H9 (cell line): ENCODE measurements around the gene SCNN1B. TPM values are rescaled to one million over a fixed set of nuclear protein-coding genes. Genes with fewer than 3 reads are reported as not detected.

Experiments
- DNase-seq: peaks from one replicate; pipeline ENCODE4 v3.0.0-alpha.2; 2017
- H2AFZ ChIP-seq: one replicate; pipeline ENCODE4 v1.6.1; 2013; ENCODE audit warnings: mild to moderate bottlenecking, low read length, control low read depth, moderate library complexity
- H2AK5ac ChIP-seq: 2 replicates; pipeline ENCODE4 v1.6.1; 2013; ENCODE audit warnings: low read length, control low read depth, mixed read lengths; ENCODE audit not compliant: insufficient read length
- H2BK120ac ChIP-seq: one replicate; pipeline ENCODE4 v1.6.1; 2013; ENCODE audit warnings: low read depth, mild to moderate bottlenecking, low read length, control low read depth, inconsistent platforms; ENCODE audit not compliant: poor library complexity, severe bottlenecking
- H2BK12ac ChIP-seq: 2 replicates; pipeline ENCODE4 v1.6.1; 2013; ENCODE audit warnings: low read length, control low read depth, mixed read lengths, low read depth; ENCODE audit not compliant: insufficient read length
- H2BK15ac ChIP-seq: 2 replicates; pipeline ENCODE4 v1.6.1; 2013; ENCODE audit warnings: low read depth, low read length, control low read depth
- H2BK20ac ChIP-seq: one replicate; pipeline ENCODE4 v1.6.1; 2013; ENCODE audit warnings: low read depth, mild to moderate bottlenecking, low read length, control low read depth, inconsistent platforms; ENCODE audit not compliant: poor library complexity, severe bottlenecking
- H2BK5ac ChIP-seq: 2 replicates; pipeline ENCODE4 v1.6.1; 2013; ENCODE audit warnings: low read length, control low read depth, mixed read lengths; ENCODE audit not compliant: insufficient read length
- H3K14ac ChIP-seq: 2 replicates; pipeline ENCODE4 v1.6.1; 2013; ENCODE audit warnings: low read length, control low read depth; ENCODE audit not compliant: insufficient read depth
- H3K18ac ChIP-seq: 2 replicates; pipeline ENCODE4 v1.6.1; 2013; ENCODE audit warnings: low read depth, mild to moderate bottlenecking, mixed read lengths, low read length, control low read depth; ENCODE audit not compliant: insufficient read length
- H3K23ac ChIP-seq: 2 replicates; pipeline ENCODE4 v1.6.1; 2013; ENCODE audit warnings: low read length, control low read depth, mixed read lengths, low read depth; ENCODE audit not compliant: insufficient read length
- H3K23me2 ChIP-seq: 2 replicates; pipeline ENCODE4 v1.6.1; 2013; ENCODE audit warnings: low read depth, mild to moderate bottlenecking, mixed read lengths, low read length, control low read depth; ENCODE audit not compliant: insufficient read length, poor library complexity, severe bottlenecking
- H3K27ac ChIP-seq: 2 replicates; pipeline ENCODE4 v1.5.1; 2013; ENCODE audit warnings: low read length, control low read depth, mixed read lengths, low read depth; ENCODE audit not compliant: insufficient read length
- H3K27me3 ChIP-seq: 2 replicates; pipeline ENCODE4 v1.6.1; 2013; ENCODE audit warnings: low read length, control low read depth, inconsistent platforms; ENCODE audit not compliant: insufficient read depth
- H3K4ac ChIP-seq: 2 replicates; pipeline ENCODE4 v1.6.1; 2013; ENCODE audit warnings: low read depth, mild to moderate bottlenecking, control low read depth, inconsistent platforms, low read length, moderate library complexity
- H3K4me1 ChIP-seq: 2 replicates; pipeline ENCODE4 v1.6.1; 2013; ENCODE audit warnings: low read length, control low read depth, inconsistent platforms; ENCODE audit not compliant: insufficient read depth
- H3K4me2 ChIP-seq: 2 replicates; pipeline ENCODE4 v1.6.1; 2013; ENCODE audit warnings: low read length, control low read depth, mixed read lengths; ENCODE audit not compliant: insufficient read length, insufficient read depth
- H3K56ac ChIP-seq: 2 replicates; pipeline ENCODE4 v1.6.1; 2013; ENCODE audit warnings: low read depth, mild to moderate bottlenecking, mixed read lengths, low read length, control low read depth; ENCODE audit not compliant: insufficient read length
- H3K79me1 ChIP-seq: 2 replicates; pipeline ENCODE4 v1.6.1; 2013; ENCODE audit warnings: low read depth, mild to moderate bottlenecking, moderate library complexity, low read length, control low read depth, inconsistent platforms; ENCODE audit not compliant: insufficient read depth, poor library complexity, severe bottlenecking
- H3K79me2 ChIP-seq: 2 replicates; pipeline ENCODE4 v1.6.1; 2013; ENCODE audit warnings: low read length, control low read depth, inconsistent platforms; ENCODE audit not compliant: insufficient read depth
- H3K9ac ChIP-seq: 2 replicates; pipeline ENCODE4 v1.6.1; 2013; ENCODE audit warnings: low read length, control low read depth, mixed read lengths; ENCODE audit not compliant: insufficient read length; ENCODE audit errors: extremely low read depth
- H3K9me3 ChIP-seq: one replicate; pipeline ENCODE4 v1.6.1; 2013; ENCODE audit warnings: low read depth, low read length, inconsistent platforms; ENCODE audit not compliant: control insufficient read depth
- H3T11ph ChIP-seq: one replicate; pipeline ENCODE4 v1.6.1; 2013; ENCODE audit warnings: mild to moderate bottlenecking, low read length, control low read depth, inconsistent platforms
- H4K20me1 ChIP-seq: one replicate; pipeline ENCODE4 v1.6.1; 2013; ENCODE audit not compliant: control insufficient read depth, insufficient read length, insufficient read depth
- H4K5ac ChIP-seq: 2 replicates; pipeline ENCODE4 v1.6.1; 2013; ENCODE audit warnings: low read depth, mild to moderate bottlenecking, mixed read lengths, low read length, control low read depth; ENCODE audit not compliant: insufficient read length
- H4K8ac ChIP-seq: replicated peaks from 2 replicates; pipeline ENCODE4 v1.6.1; 2013; ENCODE audit warnings: low read length, control low read depth, mixed read lengths, low read depth; ENCODE audit not compliant: insufficient read length
- H4K91ac ChIP-seq: 2 replicates; pipeline ENCODE4 v1.6.1; 2013; ENCODE audit warnings: low read depth, mild to moderate bottlenecking, moderate library complexity, mixed read lengths, low read length, control low read depth; ENCODE audit not compliant: insufficient read length
- H3K27ac Mint-ChIP-seq, 3 experiments: 2 replicates in 2 of 3; 3 replicates in 1 of 3; pipeline ENCODE4 v1.8.0; 2020 to 2021; ENCODE audit warnings: mixed read lengths in 3 of 3, mild to moderate bottlenecking in 1 of 3, moderate library complexity in 1 of 3
- H3K27me3 Mint-ChIP-seq: 2 replicates; pipeline ENCODE4 v1.8.0; 2021; ENCODE audit warnings: low read depth, mild to moderate bottlenecking, moderate library complexity, mixed read lengths
- H3K36me3 Mint-ChIP-seq, 3 experiments: 2 replicates in 2 of 3; 3 replicates in 1 of 3; pipeline ENCODE4 v1.8.0; 2020 to 2021; ENCODE audit warnings: low read depth in 3 of 3, mixed read lengths in 3 of 3; ENCODE audit not compliant: insufficient read depth in 1 of 3
- H3K4me1 Mint-ChIP-seq, 2 experiments: 2 replicates each; pipeline ENCODE4 v1.8.0; 2020; ENCODE audit warnings: mixed read lengths in 2 of 2
- H3K4me3 Mint-ChIP-seq, 2 experiments: 2 replicates in 1 of 2; 3 replicates in 1 of 2; pipeline ENCODE4 v1.8.0; 2020 to 2021; ENCODE audit warnings: mild to moderate bottlenecking in 2 of 2, mixed read lengths in 2 of 2, moderate library complexity in 1 of 2
- H3K9me3 Mint-ChIP-seq, 2 experiments: 2 replicates in 1 of 2; 3 replicates in 1 of 2; pipeline ENCODE4 v1.8.0; 2020; ENCODE audit warnings: mild to moderate bottlenecking in 2 of 2, mixed read lengths in 2 of 2, moderate library complexity in 1 of 2
- WGBS: extraction: QIAGEN DNeasy Blood & Tissue Kit; methylation state at CpG from one replicate; pipeline ENCODE4 v1.1.7; 2013; ENCODE audit warnings: missing lambda C conversion rate, low lambda C conversion rate, mixed read lengths; ENCODE audit not compliant: insufficient read length; ENCODE audit errors: extremely low coverage; 5-methylcytosine and 5-hydroxymethylcytosine counted together
- total RNA-seq: library from RNA; stranded (reverse); gene quantifications from 2 replicates; pipeline ENCODE4 v1.2.1, GENCODE V29; 2021
- TF ChIP-seq, protein P1 (sequence below): fragments of 200-600 bp; sonication (generic); conservative IDR thresholded peaks from 3 replicates; pipeline ENCODE4 v1.8.0; 2021; ENCODE audit warnings: antibody characterized with exemption, mild to moderate bottlenecking

Gene SCNN1B
- total RNA-seq, 1 experiment from 2014 or later, result 0.11 TPM

- Histone ChIP-seq H2BK12ac (no peak overlapping the region), H3K27ac (no peak overlapping the region), H3K79me1 (no peaks in the 10 kb centered on the region), H2BK5ac (no peak overlapping the region), H3K4me1 (no peaks in the 10 kb centered on the region; the same call in 1 of the 2 replicates), H3T11ph (no peak overlapping the region), H3K4me2 (no peak overlapping the region), H2BK15ac (no peak overlapping the region), H2BK20ac (no peak overlapping the region), H4K20me1 (peaks cover 3% of the 10 kb centered on the region), H3K9me3 (no peaks in the 10 kb centered on the region), H3K14ac (no peak overlapping the region), H2AK5ac (no peak overlapping the region), H3K79me2 (no peaks in the 10 kb centered on the region; the same call in 1 of the 2 replicates), H4K5ac (no peak overlapping the region), H3K4ac (no peak overlapping the region), H4K91ac (no peak overlapping the region), H3K18ac (no peak overlapping the region), H2BK120ac (no peak overlapping the region), H3K9ac (no peak overlapping the region), H3K27me3 (no peaks in the 10 kb centered on the region), H3K23ac (no peak overlapping the region), H2AFZ (no peak overlapping the region), H3K56ac (no peak overlapping the region), H3K23me2 (no peaks in the 10 kb centered on the region), H4K8ac (no peak overlapping the region)
- Mint-ChIP-seq H3K27me3 (no peaks in the 10 kb centered on the region; the same call in none of the 2 replicates), H3K4me3 (no peak overlapping the region), H3K36me3 (no peaks in the 10 kb centered on the region; a peak in 1 of 7 replicates), H3K9me3 (no peaks in the 10 kb centered on the region), H3K27ac (no peak overlapping the region; a peak in 1 of 7 replicates), H3K4me1 (peaks cover 5 to 11% of the 10 kb centered on the region in 2 experiments)
- no peak for DNase-seq
- WGBS, result no CpG with 5 or more reads among the region's 13 CpGs
- TF ChIP-seq, protein P1, sequence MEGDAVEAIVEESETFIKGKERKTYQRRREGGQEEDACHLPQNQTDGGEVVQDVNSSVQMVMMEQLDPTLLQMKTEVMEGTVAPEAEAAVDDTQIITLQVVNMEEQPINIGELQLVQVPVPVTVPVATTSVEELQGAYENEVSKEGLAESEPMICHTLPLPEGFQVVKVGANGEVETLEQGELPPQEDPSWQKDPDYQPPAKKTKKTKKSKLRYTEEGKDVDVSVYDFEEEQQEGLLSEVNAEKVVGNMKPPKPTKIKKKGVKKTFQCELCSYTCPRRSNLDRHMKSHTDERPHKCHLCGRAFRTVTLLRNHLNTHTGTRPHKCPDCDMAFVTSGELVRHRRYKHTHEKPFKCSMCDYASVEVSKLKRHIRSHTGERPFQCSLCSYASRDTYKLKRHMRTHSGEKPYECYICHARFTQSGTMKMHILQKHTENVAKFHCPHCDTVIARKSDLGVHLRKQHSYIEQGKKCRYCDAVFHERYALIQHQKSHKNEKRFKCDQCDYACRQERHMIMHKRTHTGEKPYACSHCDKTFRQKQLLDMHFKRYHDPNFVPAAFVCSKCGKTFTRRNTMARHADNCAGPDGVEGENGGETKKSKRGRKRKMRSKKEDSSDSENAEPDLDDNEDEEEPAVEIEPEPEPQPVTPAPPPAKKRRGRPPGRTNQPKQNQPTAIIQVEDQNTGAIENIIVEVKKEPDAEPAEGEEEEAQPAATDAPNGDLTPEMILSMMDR, result no peak
Measured at GRCh38 chr16:23373436-23374219, 71.5 kb downstream of the SCNN1B start.
